ENCODE results near the gene CARF.

GRCh38 chr2:202960524-202960923 is 48.4 kb downstream of the CARF start:
- TF ChIP-seq CTCF (IDR thresholded peaks at IDR 0.05; ENCODE audit: insufficient read depth, low read length) (no peak), GABPA (IDR thresholded peaks at IDR 0.05; ENCODE audit: low read depth) (no peak), REST (IDR thresholded peaks at IDR 0.05; ENCODE audit: insufficient replicate concordance, low read depth) (no peak)
